ENCODE results near the gene NME7. TPM values are rescaled to one million over a fixed set of nuclear protein-coding genes. Genes with fewer than 3 reads are reported as not detected.
"Not testable (repeated sequence)": the region's sequence is repeated elsewhere in the genome, so short reads cannot be mapped to it uniquely, and the experiment has no call there.

The NME7 gene
- total and polyA plus RNA-seq, 4 donors = 13.3 to 23.5 (median 17.7) TPM

DNA sequence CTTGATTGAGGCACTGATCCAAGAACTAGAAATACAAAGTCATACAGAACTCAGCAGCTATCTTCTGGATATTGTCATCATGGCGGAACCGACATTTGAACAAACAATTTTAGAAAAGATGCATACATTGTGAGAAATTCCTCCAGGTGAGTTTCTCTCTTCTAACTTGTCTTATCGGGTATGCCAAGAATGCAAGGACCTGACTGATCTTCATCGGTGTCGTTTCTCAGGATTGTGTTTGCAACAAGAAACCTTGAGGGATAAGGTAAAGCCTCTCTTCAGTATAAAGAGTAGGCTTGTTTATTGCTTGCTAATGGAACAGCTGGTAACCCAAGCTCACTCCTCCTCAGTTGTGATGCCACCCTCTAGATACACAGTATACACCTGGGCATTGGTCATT, 62.2 kb downstream of the NME7 start:
- Histone ChIP-seq H3K4me3 (ENCODE audit: low read length in 2 of 2) (no peak overlapping the region), H3K9me3 (ENCODE audit: control insufficient read depth, low read length) (no peaks in the 10 kb centered on the region), H3K27me3 (ENCODE audit: control insufficient read depth in 1 of 2, insufficient read depth in 2 of 2, low read length in 1 of 2) (no peaks in the 10 kb centered on the region), H3K27ac (ENCODE audit: low read depth in 1 of 2, low read length in 2 of 2) (no peak overlapping the region), H3K36me3 (ENCODE audit: control insufficient read depth in 1 of 2, insufficient read depth in 2 of 2, low read length in 1 of 2) (peaks cover 3 to 11% of the 10 kb centered on the region in 2 donors), H3K4me1 (ENCODE audit: control insufficient read depth in 1 of 2, insufficient read depth in 2 of 2, low read length in 2 of 2) (no peaks in the 10 kb centered on the region)
- intact Hi-C loops (cut with DNase I) = no loop called here
- WGBS, 2 donors = 97 to 98% methylated on average over 5 of the region's 5 CpGs
- DNase-seq = no peak
- no peak for ATAC-seq (ENCODE audit: low FRiP score)

DNA sequence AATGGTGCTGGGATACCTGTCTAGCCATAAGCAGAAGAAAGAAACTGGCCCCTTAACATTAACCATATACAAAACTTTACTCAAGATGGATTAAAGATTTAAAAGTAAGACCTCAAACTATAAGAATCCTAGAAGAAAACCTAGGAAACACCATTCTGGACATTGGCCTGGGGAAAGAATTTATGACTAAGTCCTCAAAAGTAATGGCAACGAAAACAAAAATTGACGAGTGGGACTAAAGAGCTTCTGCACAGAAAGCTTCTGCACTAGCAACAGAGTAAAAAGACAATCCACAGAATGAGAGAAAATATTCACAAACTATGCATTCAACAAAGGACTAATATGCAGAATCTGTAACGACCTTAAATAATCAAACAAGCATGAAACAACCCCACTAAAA, 66.7 kb downstream of the NME7 start:
- H3K27ac ChIP-seq (ENCODE audit: low read depth in 1 of 2, low read length in 2 of 2) = no peak overlapping the region
- no peak overlapping the region for H3K4me3 ChIP-seq (ENCODE audit: low read length in 2 of 2)
- H3K9me3 ChIP-seq (ENCODE audit: control insufficient read depth, low read length) = no peaks in the 10 kb centered on the region
- no peaks in the 10 kb centered on the region for H3K4me1 ChIP-seq (ENCODE audit: control insufficient read depth in 1 of 2, insufficient read depth in 2 of 2, low read length in 2 of 2)
- no peak for DNase-seq
- peaks cover 0 to 2% of the 10 kb centered on the region in 2 donors for H3K36me3 ChIP-seq (ENCODE audit: control insufficient read depth in 1 of 2, insufficient read depth in 2 of 2, low read length in 1 of 2)
- 24 to 37% methylated on average over 3 of the region's 3 CpGs for WGBS, 2 donors
- ATAC-seq (ENCODE audit: low FRiP score) = no peak
- no peaks in the 10 kb centered on the region for H3K27me3 ChIP-seq (ENCODE audit: control insufficient read depth in 1 of 2, insufficient read depth in 2 of 2, low read length in 1 of 2)
- intact Hi-C loops (cut with DNase I) = no loop called here

DNA sequence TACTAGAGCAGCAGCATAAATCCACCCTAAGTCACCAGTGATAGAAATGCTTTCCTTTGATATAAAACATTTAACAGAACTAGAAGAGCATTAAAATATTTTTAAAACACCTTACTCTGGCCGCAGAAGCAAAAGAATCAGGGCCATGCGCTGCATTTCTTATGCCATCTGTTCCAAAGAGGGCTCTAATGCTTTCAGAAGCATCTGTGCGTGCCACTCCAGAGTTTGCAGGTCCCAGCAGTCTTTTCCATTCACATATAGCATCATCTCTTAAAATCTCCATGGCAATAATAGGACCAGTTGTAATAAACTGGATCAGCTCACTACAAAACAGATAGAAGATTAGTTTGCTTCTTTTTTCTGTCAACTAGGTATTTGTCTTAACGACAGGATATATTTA, 69.2 kb downstream of the NME7 start:
- no peak for ATAC-seq (ENCODE audit: low FRiP score)
- no peaks in the 10 kb centered on the region for H3K4me1 ChIP-seq (ENCODE audit: control insufficient read depth in 1 of 2, insufficient read depth in 2 of 2, low read length in 2 of 2)
- H3K27ac ChIP-seq (ENCODE audit: low read depth in 1 of 2, low read length in 2 of 2) = no peak overlapping the region
- no peak overlapping the region for H3K4me3 ChIP-seq (ENCODE audit: low read length in 2 of 2)
- H3K9me3 ChIP-seq (ENCODE audit: control insufficient read depth, low read length) = no peaks in the 10 kb centered on the region
- H3K27me3 ChIP-seq (ENCODE audit: control insufficient read depth in 1 of 2, insufficient read depth in 2 of 2, low read length in 1 of 2) = no peaks in the 10 kb centered on the region
- peaks cover 0 to 2% of the 10 kb centered on the region in 2 donors for H3K36me3 ChIP-seq (ENCODE audit: control insufficient read depth in 1 of 2, insufficient read depth in 2 of 2, low read length in 1 of 2)
- intact Hi-C loops (cut with DNase I) = no loop called here
- DNase-seq = no peak
- WGBS, 2 donors = 97 to 99% methylated on average over 4 of the region's 4 CpGs

DNA sequence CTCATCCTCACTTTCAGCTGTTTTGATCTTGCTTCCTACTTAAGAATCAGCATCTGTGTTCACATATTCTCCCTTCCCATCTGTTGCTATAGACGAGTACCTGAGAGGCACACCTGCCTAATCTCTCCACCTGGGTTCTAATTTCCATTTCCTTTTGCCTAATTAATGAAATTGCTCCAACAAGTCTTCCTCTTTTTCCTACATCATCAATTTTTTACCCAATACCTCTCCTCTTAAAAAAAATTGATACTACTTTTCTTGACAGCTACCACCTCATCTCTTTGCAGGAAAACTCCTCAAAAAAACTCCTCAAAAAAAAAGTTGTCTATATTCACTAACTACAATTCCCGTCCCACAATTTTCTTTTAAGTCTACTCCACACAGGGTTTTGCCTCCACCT, 71.8 kb downstream of the NME7 start:
- no peak for DNase-seq
- no peak overlapping the region for H3K4me3 ChIP-seq (ENCODE audit: low read length in 2 of 2)
- no peaks in the 10 kb centered on the region for H3K9me3 ChIP-seq (ENCODE audit: control insufficient read depth, low read length)
- ATAC-seq (ENCODE audit: low FRiP score) = no peak
- H3K27me3 ChIP-seq (ENCODE audit: control insufficient read depth in 1 of 2, insufficient read depth in 2 of 2, low read length in 1 of 2) = no peaks in the 10 kb centered on the region
- intact Hi-C loops (cut with DNase I) = no loop called here
- peaks cover 0 to 2% of the 10 kb centered on the region in 2 donors for H3K36me3 ChIP-seq (ENCODE audit: control insufficient read depth in 1 of 2, insufficient read depth in 2 of 2, low read length in 1 of 2)
- H3K27ac ChIP-seq (ENCODE audit: low read depth in 1 of 2, low read length in 2 of 2) = no peak overlapping the region
- 96 to 97% methylated on average over 2 of the region's 2 CpGs for WGBS, 2 donors
- H3K4me1 ChIP-seq (ENCODE audit: control insufficient read depth in 1 of 2, insufficient read depth in 2 of 2, low read length in 2 of 2) = no peaks in the 10 kb centered on the region

DNA sequence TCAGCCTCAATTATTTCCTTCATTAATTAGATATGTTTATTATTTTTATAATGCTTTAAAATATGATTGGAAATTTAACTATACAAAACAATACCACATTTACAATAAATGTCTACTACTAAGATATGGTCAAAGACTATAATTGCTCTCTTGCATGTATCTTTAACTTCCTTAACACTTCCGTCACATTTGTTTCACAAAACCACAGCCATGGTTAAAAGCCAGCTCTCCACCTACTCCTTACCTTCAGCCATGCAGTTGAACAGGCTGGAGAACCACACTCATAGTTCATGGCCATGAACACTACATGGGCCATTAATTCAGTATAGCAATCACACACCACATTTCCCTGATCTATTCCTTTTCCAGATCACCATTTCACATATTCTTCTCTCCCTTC, 72.2 kb downstream of the NME7 start:
- DNase-seq (no peak), ATAC-seq (ENCODE audit: low FRiP score) (no peak)
- intact Hi-C loops (cut with DNase I) = no loop called here
- Histone ChIP-seq H3K27ac (ENCODE audit: low read depth in 1 of 2, low read length in 2 of 2) (no peak overlapping the region), H3K4me3 (ENCODE audit: low read length in 2 of 2) (no peak overlapping the region), H3K4me1 (ENCODE audit: control insufficient read depth in 1 of 2, insufficient read depth in 2 of 2, low read length in 2 of 2) (no peaks in the 10 kb centered on the region), H3K36me3 (ENCODE audit: control insufficient read depth in 1 of 2, insufficient read depth in 2 of 2, low read length in 1 of 2) (peaks cover 0 to 2% of the 10 kb centered on the region in 2 donors), H3K27me3 (ENCODE audit: control insufficient read depth in 1 of 2, insufficient read depth in 2 of 2, low read length in 1 of 2) (no peaks in the 10 kb centered on the region), H3K9me3 (ENCODE audit: control insufficient read depth, low read length) (no peaks in the 10 kb centered on the region)
- 93 to 100% methylated on average over 1 of the region's 1 CpG for WGBS, 2 donors

DNA sequence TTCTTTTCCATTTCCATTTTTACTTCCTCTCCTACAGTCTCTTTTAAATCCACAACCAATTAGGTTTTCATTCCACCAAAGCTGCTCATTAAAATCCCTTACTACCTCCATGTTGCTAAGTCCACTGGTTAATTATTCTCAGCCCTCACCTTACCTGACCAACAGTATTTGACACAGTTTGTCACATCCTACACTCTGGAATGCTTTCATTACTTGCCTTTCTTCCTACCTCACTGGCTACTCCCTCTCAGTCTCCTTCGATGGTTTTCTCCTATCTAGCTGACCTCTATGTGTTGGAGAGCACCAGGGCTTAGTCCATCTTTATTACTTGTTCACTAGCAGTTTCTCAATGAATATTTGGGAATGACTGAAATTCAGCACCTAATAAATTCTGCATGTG, 78.6 kb downstream of the NME7 start:
- intact Hi-C loops (cut with DNase I) = no loop called here

DNA sequence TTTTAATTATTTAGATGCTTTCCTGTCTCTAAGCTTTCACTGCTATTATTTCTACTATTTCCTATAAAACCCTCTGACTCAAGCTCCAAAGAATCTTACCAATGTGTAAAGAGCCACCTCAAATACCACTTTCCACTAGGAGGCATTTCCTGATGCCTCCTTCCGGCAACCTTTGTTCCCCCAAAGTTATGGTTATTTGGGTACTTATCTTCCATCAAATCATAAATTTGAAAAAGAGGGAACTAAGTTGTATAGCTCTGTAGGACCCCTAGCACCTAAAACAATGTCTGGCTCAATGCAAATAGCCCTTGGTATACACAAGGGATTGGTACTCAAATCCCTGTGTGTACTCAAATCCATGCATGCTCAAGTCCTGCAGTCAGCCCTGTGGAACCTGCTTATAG, 79.6 kb downstream of the NME7 start:
- ATAC-seq (ENCODE audit: low FRiP score) = no peak
- H3K9me3 ChIP-seq (ENCODE audit: control insufficient read depth, low read length) = no peaks in the 10 kb centered on the region
- WGBS, 2 donors = 85 to 91% methylated on average over 1 of the region's 1 CpG
- no peak for DNase-seq
- H3K36me3 ChIP-seq (ENCODE audit: control insufficient read depth in 1 of 2, insufficient read depth in 2 of 2, low read length in 1 of 2) = peaks cover 0 to 2% of the 10 kb centered on the region in 2 donors
- no peaks in the 10 kb centered on the region for H3K27me3 ChIP-seq (ENCODE audit: control insufficient read depth in 1 of 2, insufficient read depth in 2 of 2, low read length in 1 of 2)
- intact Hi-C loops (cut with DNase I) = no loop called here
- no peaks in the 10 kb centered on the region for H3K4me1 ChIP-seq (ENCODE audit: control insufficient read depth in 1 of 2, insufficient read depth in 2 of 2, low read length in 2 of 2)
- no peak overlapping the region for H3K27ac ChIP-seq (ENCODE audit: low read depth in 1 of 2, low read length in 2 of 2)
- no peak overlapping the region for H3K4me3 ChIP-seq (ENCODE audit: low read length in 2 of 2)

More for the DNA sequence above, 78.6 kb downstream of the NME7 start:
- Histone ChIP-seq H3K4me3 (ENCODE audit: low read length in 2 of 2) (no peak overlapping the region), H3K9me3 (ENCODE audit: control insufficient read depth, low read length) (no peaks in the 10 kb centered on the region), H3K27me3 (ENCODE audit: control insufficient read depth in 1 of 2, insufficient read depth in 2 of 2, low read length in 1 of 2) (no peaks in the 10 kb centered on the region), H3K36me3 (ENCODE audit: control insufficient read depth in 1 of 2, insufficient read depth in 2 of 2, low read length in 1 of 2) (peaks cover 0 to 2% of the 10 kb centered on the region in 2 donors), H3K4me1 (ENCODE audit: control insufficient read depth in 1 of 2, insufficient read depth in 2 of 2, low read length in 2 of 2) (no peaks in the 10 kb centered on the region), H3K27ac (ENCODE audit: low read depth in 1 of 2, low read length in 2 of 2) (no peak overlapping the region)
- no peak for DNase-seq
- no peak for ATAC-seq (ENCODE audit: low FRiP score)
- 72 to 89% methylated on average over 1 of the region's 1 CpG for WGBS, 2 donors

DNA sequence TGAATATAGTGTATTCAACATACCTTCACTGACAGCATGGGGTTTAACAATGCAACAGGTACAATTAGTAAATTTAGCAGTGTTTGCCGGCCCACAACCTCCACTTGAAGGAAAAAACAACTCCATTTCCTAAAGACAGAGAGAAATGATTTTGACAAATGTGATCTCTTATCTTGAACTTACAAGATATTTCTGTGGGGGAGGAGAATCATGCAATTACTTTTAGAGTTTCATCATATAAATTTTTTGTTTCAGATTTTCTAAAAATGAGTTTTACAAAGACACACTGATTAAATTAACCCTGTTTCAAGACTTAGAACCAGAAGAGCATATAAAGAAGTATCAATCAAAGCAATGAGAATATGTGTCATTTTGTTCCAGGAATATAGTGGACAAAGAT, 80.3 kb downstream of the NME7 start:
- Histone ChIP-seq H3K9me3 (ENCODE audit: control insufficient read depth, low read length) (no peaks in the 10 kb centered on the region), H3K27me3 (ENCODE audit: control insufficient read depth in 1 of 2, insufficient read depth in 2 of 2, low read length in 1 of 2) (no peaks in the 10 kb centered on the region), H3K27ac (ENCODE audit: low read depth in 1 of 2, low read length in 2 of 2) (no peak overlapping the region), H3K4me3 (ENCODE audit: low read length in 2 of 2) (no peak overlapping the region), H3K36me3 (ENCODE audit: control insufficient read depth in 1 of 2, insufficient read depth in 2 of 2, low read length in 1 of 2) (peaks cover 0 to 2% of the 10 kb centered on the region in 2 donors), H3K4me1 (ENCODE audit: control insufficient read depth in 1 of 2, insufficient read depth in 2 of 2, low read length in 2 of 2) (no peaks in the 10 kb centered on the region)
- DNase-seq (no peak), ATAC-seq (ENCODE audit: low FRiP score) (no peak)
- 67 to 75% methylated on average over 1 of the region's 1 CpG for WGBS, 2 donors
- intact Hi-C loops (cut with DNase I) = no loop called here

DNA sequence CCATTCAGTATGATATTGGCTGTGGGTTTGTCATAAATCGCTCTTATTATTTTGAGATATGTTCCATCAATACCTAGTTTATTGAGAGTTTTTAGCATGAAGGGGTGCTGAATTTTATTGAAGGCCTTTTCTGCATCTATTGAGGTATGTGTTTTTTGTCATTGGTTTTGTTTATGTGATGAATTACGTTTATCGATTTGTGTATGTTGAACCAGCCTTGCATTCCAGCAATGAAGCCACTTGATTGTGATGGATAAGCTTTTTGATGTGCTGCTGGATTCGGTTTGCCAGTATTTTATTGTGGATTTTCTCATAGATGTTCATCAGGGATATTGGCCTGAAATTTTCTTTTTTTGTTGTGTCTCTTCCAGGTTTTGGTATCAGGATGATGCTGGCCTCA, 86.0 kb downstream of the NME7 start:
- intact Hi-C loops (cut with DNase I) = not testable (repeated sequence)
- WGBS, 2 donors = 97 to 98% methylated on average over 4 of the region's 4 CpGs

More for the DNA sequence above, 86.0 kb downstream of the NME7 start:
- not testable (repeated sequence) for H3K4me1 ChIP-seq (ENCODE audit: control insufficient read depth in 1 of 2, insufficient read depth in 2 of 2, low read length in 2 of 2); H3K27me3 ChIP-seq (ENCODE audit: control insufficient read depth in 1 of 2, insufficient read depth in 2 of 2, low read length in 1 of 2); ATAC-seq (ENCODE audit: low FRiP score); H3K9me3 ChIP-seq (ENCODE audit: control insufficient read depth, low read length); H3K4me3 ChIP-seq (ENCODE audit: low read length in 2 of 2); H3K36me3 ChIP-seq (ENCODE audit: control insufficient read depth in 1 of 2, insufficient read depth in 2 of 2, low read length in 1 of 2); DNase-seq; H3K27ac ChIP-seq (ENCODE audit: low read depth in 1 of 2, low read length in 2 of 2)

Data from aorta (tissue), 5 donors.